Thyroid gland (tissue), 4 donors: ENCODE results near the gene DNAJB6. TPM values are rescaled to one million over a fixed set of nuclear protein-coding genes. Genes with fewer than 3 reads are reported as not detected.

ENCODE experiments used
- DNase-seq, 2 donors: peaks; one replicate each; pipeline ENCODE4 v3.0.0-alpha.2; 2019
- H3K27ac ChIP-seq, 3 donors: fragments of 200-600 bp; sonication (generic); 1 replicate in 2 of 3; 2 replicates in 1 of 3; pipeline ENCODE4 v1.5.1; 2016 to 2019; ENCODE audit warnings: mild to moderate bottlenecking in 1 of 3, moderate library complexity in 1 of 3
- H3K27me3 ChIP-seq: fragments of 200-600 bp; sonication (generic); one replicate; pipeline ENCODE4 v1.5.1; 2019
- H3K36me3 ChIP-seq, 2 donors: fragments of 200-600 bp; sonication (generic); one replicate each; pipeline ENCODE4 v1.5.1; 2016 to 2019
- H3K4me1 ChIP-seq, 2 donors: fragments of 200-600 bp; sonication (generic); one replicate each; pipeline ENCODE4 v1.5.1; 2017 to 2019
- H3K4me3 ChIP-seq, 3 donors: fragments of 200-600 bp; sonication (generic); replicated peaks in 1 of 3; 1 replicate in 2 of 3; 2 replicates in 1 of 3; pipeline ENCODE4 v1.5.1; 2016; ENCODE audit warnings: mild to moderate bottlenecking in 1 of 3
- H3K9me3 ChIP-seq: fragments of 200-600 bp; sonication (generic); one replicate; pipeline ENCODE4 v1.5.1; 2017
- POLR2A ChIP-seq, 2 donors: fragments of 450-650 bp; IDR thresholded peaks; one replicate each; pipeline ENCODE4 v1.6.1; 2017; ENCODE audit warnings: antibody characterized with exemption in 2 of 2, mild to moderate bottlenecking in 2 of 2, moderate library complexity in 1 of 2
- WGBS, 2 donors: methylation state at CpG; one replicate each; pipeline ENCODE4 v1.1.5; 2017; 5-methylcytosine and 5-hydroxymethylcytosine counted together
- intact Hi-C: fragments of 100-400 bp; cut with DNase I; formaldehyde crosslinking; loops from one replicate; pipeline ENCODE4 v1.15.1; 2023
- total RNA-seq, 4 donors: library from RNA; depleted of rRNA; stranded (reverse); fragments of >200 nt; gene quantifications; one replicate each; pipeline ENCODE4 v1.2.3, GENCODE V29; 2016
- TF ChIP-seq, protein P1 (sequence below), 6 experiments: fragments of 200-600 bp in 3 of 6; fragments of 450-650 bp in 3 of 6; sonication (generic) in 3 of 6; IDR thresholded peaks; one replicate each; pipeline ENCODE4 v1.5.1; 2016 to 2019; ENCODE audit warnings: antibody characterized with exemption in 6 of 6, mild to moderate bottlenecking in 2 of 6, inconsistent platforms in 1 of 6, moderate library complexity in 1 of 6

The DNAJB6 gene
- total RNA-seq, 4 donors from 2014 or later, result 80.7 to 92.7 (median 91.1) TPM

DNA sequence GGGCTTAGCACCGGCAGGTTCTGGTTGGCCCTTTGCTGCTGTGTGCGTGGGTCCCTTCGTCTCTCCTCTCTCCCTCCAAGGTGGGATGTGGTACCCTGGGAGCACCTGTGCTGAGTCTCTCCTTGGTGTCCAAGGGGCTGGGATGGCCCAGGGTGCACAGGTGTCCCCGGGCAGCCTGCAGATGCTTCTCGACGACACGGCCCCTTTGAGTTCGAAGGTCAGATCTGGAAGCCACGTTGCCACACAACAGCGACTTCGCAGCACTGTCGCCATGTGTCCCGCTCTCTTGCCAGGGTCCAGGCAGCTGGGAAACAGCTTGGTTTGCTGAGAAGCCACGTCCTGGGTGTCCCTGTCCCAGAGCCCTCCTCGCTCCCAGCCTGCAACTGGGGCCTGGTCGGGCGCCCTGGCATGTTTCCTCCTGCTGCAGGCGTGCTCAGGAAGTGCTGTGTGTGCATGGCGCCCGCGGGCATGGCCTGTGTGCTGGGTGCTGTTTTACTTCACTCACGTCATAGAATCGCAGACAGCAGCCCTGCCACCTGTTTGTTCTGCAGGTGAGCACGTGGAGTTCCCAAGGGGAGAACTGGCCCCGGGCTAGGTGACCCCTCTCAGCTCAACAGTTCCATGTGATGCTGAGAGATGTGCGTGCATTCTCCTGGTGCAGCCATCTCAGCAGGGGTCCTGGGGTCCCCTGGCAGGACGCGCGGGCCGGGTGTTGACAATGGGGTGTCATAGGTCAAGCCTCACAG is 70.9 kb downstream of the DNAJB6 start:
- H3K4me3 ChIP-seq, result no peak overlapping the region
- peaks cover 9 to 15% of the 10 kb centered on the region in 2 donors for H3K36me3 ChIP-seq
- no peak for DNase-seq
- WGBS, 2 donors, result 87 to 91% methylated on average over 27 to 29 of the region's 30 CpGs
- H3K27me3 ChIP-seq, result no peaks in the 10 kb centered on the region
- no peak overlapping the region for H3K27ac ChIP-seq
- intact Hi-C loops, result no loop called here
- no peaks in the 10 kb centered on the region for H3K9me3 ChIP-seq
- H3K4me1 ChIP-seq, result no peaks in the 10 kb centered on the region
- TF ChIP-seq, protein P1, sequence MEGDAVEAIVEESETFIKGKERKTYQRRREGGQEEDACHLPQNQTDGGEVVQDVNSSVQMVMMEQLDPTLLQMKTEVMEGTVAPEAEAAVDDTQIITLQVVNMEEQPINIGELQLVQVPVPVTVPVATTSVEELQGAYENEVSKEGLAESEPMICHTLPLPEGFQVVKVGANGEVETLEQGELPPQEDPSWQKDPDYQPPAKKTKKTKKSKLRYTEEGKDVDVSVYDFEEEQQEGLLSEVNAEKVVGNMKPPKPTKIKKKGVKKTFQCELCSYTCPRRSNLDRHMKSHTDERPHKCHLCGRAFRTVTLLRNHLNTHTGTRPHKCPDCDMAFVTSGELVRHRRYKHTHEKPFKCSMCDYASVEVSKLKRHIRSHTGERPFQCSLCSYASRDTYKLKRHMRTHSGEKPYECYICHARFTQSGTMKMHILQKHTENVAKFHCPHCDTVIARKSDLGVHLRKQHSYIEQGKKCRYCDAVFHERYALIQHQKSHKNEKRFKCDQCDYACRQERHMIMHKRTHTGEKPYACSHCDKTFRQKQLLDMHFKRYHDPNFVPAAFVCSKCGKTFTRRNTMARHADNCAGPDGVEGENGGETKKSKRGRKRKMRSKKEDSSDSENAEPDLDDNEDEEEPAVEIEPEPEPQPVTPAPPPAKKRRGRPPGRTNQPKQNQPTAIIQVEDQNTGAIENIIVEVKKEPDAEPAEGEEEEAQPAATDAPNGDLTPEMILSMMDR (IDR thresholded peaks at IDR 0.05), result no peak
- TF ChIP-seq POLR2A (IDR thresholded peaks at IDR 0.05), result no peak

DNA sequence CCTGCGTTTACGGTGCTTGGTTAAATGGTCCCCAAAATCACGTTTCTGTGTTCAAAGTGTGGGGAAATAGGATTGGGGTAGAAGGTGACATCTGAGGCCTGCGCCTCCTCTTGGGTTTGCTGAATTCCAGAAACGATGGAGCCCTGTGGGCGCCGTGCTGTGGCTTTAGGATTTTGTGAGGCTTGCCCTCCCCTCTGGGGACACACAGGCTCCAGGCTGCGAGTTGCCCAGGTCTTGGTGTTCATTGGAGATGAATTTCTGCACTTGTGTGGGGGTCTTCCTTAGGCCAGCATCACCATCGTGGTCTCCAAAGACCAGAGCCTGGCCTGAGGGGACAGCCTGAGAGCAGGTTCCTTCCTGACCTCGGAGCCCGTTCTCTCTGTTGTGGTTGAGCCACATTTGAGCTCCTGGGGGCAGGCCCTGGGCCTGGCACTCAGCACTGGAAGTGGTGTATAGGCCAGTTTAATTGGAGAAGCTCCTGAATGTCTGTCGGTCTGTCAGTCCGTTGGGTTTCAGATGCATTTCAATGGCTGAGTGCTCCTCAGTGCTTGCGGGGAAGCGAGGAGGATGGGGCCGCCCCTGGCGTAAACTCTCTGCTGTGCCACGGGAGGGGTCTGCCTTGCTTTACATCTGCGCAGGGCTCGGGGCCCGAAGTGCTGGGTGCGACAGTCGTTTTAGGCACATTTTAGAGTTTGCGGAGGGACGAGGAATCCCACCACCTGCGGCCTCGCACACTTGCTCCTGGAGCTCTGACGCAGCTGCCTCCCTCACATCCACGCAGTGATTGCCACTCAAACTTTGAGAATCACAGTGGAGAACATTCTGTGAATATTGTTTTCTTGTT is 71.7 kb downstream of the DNAJB6 start:
- Histone ChIP-seq H3K4me1 (no peaks in the 10 kb centered on the region), H3K27ac (no peak overlapping the region), H3K36me3 (peaks cover 9 to 15% of the 10 kb centered on the region in 2 donors), H3K9me3 (no peaks in the 10 kb centered on the region), H3K4me3 (no peak overlapping the region), H3K27me3 (no peaks in the 10 kb centered on the region)
- intact Hi-C loops, result no loop called here
- WGBS, 2 donors, result 90 to 92% methylated on average over 29 of the region's 29 CpGs
- DNase-seq, result no peak
- TF ChIP-seq, protein P1 (IDR thresholded peaks at IDR 0.05), result no peak
- no peak for TF ChIP-seq POLR2A (IDR thresholded peaks at IDR 0.05)

DNA sequence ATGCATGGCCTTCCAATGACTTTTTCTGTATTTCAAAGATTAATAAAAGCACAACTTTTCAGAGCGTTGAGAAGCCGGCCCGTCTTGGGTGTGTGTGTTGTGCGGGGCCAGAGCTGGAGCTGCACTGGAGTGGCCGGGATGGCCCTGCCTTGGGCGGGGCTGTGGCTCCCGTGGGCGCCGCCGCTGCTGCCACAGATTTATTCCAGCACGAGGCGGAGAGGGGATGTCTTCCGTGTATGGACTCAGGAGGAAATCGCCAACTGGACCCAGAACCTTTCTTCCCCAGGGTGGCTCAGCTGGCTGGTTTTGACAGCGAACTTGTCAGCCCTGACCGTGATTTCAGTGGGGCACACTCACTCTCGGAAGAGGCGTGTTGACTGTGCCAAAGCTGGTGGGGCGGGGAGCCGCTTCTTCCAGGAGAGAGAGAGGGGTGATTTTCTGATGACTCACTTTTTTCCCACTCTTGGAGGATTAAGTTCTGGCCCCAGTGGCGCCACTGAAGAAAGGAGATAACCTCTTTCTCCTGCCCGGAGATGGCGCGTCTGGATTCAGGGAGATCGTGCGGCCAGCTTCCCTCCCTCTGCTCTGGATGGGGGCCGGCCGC is 72.4 kb downstream of the DNAJB6 start:
- H3K9me3 ChIP-seq, result no peaks in the 10 kb centered on the region
- WGBS, 2 donors, result 92 to 96% methylated on average over 28 of the region's 28 CpGs
- no peaks in the 10 kb centered on the region for H3K27me3 ChIP-seq
- intact Hi-C loops, result no loop called here
- H3K4me1 ChIP-seq, result no peaks in the 10 kb centered on the region
- H3K4me3 ChIP-seq, result no peak overlapping the region
- no peak for DNase-seq
- no peak overlapping the region for H3K27ac ChIP-seq
- peaks cover 9 to 15% of the 10 kb centered on the region in 2 donors for H3K36me3 ChIP-seq
- TF ChIP-seq, protein P1 (IDR thresholded peaks at IDR 0.05), result no peak
- TF ChIP-seq POLR2A (IDR thresholded peaks at IDR 0.05), result no peak

DNA sequence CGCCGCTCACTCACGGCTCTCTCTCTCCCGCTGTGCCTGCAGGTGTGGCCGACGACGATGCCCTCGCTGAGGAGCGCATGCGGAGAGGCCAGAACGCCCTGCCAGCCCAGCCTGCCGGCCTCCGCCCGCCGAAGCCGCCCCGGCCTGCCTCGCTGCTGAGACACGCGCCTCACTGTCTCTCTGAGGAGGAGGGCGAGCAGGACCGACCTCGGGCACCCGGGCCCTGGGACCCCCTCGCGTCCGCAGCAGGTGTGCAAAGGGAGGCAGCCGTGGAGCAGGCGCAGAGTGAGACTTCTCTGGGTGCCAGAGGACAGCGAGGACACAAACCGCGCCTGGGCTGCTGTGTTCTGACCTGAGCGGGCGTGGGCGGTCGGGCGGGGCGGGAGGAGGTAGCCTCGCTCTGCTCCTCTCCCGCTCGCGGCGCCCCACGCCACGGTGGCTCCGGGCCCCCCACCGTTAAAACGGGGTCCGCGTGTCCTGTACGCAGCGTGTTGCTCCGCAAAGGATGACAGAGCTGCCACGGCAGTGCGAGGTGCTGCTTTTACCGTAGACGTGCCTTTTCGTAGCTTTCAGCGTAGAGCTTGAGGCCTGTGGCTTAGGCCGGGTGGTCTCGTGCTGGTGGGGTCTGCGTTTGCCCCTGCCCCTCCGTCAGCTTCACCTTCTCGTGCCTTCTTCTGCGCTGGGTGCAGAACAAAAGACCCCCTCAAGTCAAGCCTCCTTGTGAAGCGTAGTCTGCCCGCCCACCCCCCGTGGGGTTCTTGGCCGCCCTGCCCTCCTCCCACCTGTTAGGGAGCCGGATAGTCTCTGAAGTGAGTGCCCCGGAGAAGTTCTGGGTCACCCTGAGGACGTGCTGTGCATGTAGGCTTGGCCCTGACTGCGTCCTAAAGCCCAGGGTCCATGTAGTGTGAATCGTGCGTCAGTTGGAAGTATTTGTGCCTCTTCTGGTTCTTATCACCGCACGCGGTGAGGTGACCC is 73.2 kb downstream of the DNAJB6 start:
- TF ChIP-seq, protein P1 (IDR thresholded peaks at IDR 0.05), result no peak
- TF ChIP-seq POLR2A (IDR thresholded peaks at IDR 0.05), result no peak
- Histone ChIP-seq H3K4me1 (no peaks in the 10 kb centered on the region), H3K27ac (no peak overlapping the region), H3K9me3 (no peaks in the 10 kb centered on the region), H3K4me3 (no peak overlapping the region), H3K27me3 (no peaks in the 10 kb centered on the region), H3K36me3 (peaks cover 9 to 15% of the 10 kb centered on the region in 2 donors)
- intact Hi-C loops, result no loop called here
- DNase-seq, result no peak
- WGBS, 2 donors, result 97 to 98% methylated on average over 57 to 66 of the region's 78 CpGs
